H1 (cell line): Measurements from ENCODE around the gene TDRD6. TPM values are rescaled to one million over a fixed set of nuclear protein-coding genes. Genes with fewer than 3 reads are reported as not detected.

Source experiments
- CHD1 ChIP-seq: IDR thresholded peaks from 2 replicates; pipeline ENCODE4 v1.6.1; 2012; ENCODE audit warnings: low read depth, low read length, improper control_type of control experiment
- RAD21 ChIP-seq, 2 experiments: IDR thresholded peaks in 1 of 2; conservative IDR thresholded peaks in 1 of 2; 2 replicates each; pipeline ENCODE4 v1.6.1; 2011; ENCODE audit warnings: low read depth in 2 of 2, low read length in 2 of 2, improper control_type of control experiment in 1 of 2, inconsistent platforms in 1 of 2, mild to moderate bottlenecking in 1 of 2, moderate library complexity in 1 of 2
- polyA plus RNA-seq, 7 experiments: library from polyadenylated mRNA; depleted of rRNA in 3 of 7; stranded (reverse) in 5 of 7; unstranded in 2 of 7; fragments of >200 nt in 5 of 7; fragments of 200-250 nt in 2 of 7; gene quantifications; 1 replicate in 5 of 7; 2 replicates in 1 of 7; 4 replicates in 1 of 7; pipeline versions ENCODE4 v1.2.1 to v1.2.3, GENCODE V29; 2011 to 2013; ENCODE audit warnings: missing spikeins in 2 of 7, mixed read lengths in 2 of 7
- total RNA-seq: library from RNA; stranded (reverse); fragmentation: NEBNext Ultra II Directional; extraction: Animal tissue kit (Norgen Biotek cat#: 25700); gene quantifications from 2 replicates; pipeline ENCODE4 v1.2.1, GENCODE V29; 2021
- TF ChIP-seq, protein P1 (sequence below): fragments of 300-600 bp; sonication (generic); IDR thresholded peaks from 2 replicates; pipeline ENCODE4 v1.7.1; 2012; ENCODE audit warnings: low read length, moderate library complexity, mild to moderate bottlenecking, inconsistent platforms; ENCODE audit not compliant: insufficient replicate concordance

TDRD6 gene
- total and polyA plus RNA-seq, 2 of the 8 experiments (the other 6 are each of a cell fraction or from before 2014, with no cell fraction given) = 0.06 to 0.19 TPM

DNA sequence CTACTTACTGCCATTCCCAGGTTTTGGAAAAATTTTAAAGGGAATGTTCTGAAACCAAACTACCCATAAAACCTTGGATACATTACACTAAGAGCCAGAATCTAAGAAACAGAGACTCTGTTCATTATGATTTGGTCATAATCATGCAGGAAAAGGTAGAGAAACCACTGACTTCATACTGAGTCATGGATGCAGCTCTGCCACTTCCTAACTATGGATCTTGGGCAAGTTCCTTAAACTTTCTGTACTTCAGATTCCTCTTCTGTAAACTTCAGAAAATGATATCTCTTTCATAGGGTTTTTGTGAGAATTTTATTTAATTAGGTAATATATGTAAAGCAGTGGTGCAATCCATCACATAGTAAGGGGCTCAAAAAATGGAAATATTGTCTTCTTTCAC lies 27.5 kb downstream of the TDRD6 start (continued):
- TF ChIP-seq RAD21 (IDR thresholded peaks at IDR 0.05 in 1 of 2, conservative IDR thresholded peaks at IDR 0.05 in 1 of 2; ENCODE audit: low read depth in 2 of 2, low read length in 2 of 2) = no peak
- TF ChIP-seq CHD1 = no peak
- TF ChIP-seq, protein P1, sequence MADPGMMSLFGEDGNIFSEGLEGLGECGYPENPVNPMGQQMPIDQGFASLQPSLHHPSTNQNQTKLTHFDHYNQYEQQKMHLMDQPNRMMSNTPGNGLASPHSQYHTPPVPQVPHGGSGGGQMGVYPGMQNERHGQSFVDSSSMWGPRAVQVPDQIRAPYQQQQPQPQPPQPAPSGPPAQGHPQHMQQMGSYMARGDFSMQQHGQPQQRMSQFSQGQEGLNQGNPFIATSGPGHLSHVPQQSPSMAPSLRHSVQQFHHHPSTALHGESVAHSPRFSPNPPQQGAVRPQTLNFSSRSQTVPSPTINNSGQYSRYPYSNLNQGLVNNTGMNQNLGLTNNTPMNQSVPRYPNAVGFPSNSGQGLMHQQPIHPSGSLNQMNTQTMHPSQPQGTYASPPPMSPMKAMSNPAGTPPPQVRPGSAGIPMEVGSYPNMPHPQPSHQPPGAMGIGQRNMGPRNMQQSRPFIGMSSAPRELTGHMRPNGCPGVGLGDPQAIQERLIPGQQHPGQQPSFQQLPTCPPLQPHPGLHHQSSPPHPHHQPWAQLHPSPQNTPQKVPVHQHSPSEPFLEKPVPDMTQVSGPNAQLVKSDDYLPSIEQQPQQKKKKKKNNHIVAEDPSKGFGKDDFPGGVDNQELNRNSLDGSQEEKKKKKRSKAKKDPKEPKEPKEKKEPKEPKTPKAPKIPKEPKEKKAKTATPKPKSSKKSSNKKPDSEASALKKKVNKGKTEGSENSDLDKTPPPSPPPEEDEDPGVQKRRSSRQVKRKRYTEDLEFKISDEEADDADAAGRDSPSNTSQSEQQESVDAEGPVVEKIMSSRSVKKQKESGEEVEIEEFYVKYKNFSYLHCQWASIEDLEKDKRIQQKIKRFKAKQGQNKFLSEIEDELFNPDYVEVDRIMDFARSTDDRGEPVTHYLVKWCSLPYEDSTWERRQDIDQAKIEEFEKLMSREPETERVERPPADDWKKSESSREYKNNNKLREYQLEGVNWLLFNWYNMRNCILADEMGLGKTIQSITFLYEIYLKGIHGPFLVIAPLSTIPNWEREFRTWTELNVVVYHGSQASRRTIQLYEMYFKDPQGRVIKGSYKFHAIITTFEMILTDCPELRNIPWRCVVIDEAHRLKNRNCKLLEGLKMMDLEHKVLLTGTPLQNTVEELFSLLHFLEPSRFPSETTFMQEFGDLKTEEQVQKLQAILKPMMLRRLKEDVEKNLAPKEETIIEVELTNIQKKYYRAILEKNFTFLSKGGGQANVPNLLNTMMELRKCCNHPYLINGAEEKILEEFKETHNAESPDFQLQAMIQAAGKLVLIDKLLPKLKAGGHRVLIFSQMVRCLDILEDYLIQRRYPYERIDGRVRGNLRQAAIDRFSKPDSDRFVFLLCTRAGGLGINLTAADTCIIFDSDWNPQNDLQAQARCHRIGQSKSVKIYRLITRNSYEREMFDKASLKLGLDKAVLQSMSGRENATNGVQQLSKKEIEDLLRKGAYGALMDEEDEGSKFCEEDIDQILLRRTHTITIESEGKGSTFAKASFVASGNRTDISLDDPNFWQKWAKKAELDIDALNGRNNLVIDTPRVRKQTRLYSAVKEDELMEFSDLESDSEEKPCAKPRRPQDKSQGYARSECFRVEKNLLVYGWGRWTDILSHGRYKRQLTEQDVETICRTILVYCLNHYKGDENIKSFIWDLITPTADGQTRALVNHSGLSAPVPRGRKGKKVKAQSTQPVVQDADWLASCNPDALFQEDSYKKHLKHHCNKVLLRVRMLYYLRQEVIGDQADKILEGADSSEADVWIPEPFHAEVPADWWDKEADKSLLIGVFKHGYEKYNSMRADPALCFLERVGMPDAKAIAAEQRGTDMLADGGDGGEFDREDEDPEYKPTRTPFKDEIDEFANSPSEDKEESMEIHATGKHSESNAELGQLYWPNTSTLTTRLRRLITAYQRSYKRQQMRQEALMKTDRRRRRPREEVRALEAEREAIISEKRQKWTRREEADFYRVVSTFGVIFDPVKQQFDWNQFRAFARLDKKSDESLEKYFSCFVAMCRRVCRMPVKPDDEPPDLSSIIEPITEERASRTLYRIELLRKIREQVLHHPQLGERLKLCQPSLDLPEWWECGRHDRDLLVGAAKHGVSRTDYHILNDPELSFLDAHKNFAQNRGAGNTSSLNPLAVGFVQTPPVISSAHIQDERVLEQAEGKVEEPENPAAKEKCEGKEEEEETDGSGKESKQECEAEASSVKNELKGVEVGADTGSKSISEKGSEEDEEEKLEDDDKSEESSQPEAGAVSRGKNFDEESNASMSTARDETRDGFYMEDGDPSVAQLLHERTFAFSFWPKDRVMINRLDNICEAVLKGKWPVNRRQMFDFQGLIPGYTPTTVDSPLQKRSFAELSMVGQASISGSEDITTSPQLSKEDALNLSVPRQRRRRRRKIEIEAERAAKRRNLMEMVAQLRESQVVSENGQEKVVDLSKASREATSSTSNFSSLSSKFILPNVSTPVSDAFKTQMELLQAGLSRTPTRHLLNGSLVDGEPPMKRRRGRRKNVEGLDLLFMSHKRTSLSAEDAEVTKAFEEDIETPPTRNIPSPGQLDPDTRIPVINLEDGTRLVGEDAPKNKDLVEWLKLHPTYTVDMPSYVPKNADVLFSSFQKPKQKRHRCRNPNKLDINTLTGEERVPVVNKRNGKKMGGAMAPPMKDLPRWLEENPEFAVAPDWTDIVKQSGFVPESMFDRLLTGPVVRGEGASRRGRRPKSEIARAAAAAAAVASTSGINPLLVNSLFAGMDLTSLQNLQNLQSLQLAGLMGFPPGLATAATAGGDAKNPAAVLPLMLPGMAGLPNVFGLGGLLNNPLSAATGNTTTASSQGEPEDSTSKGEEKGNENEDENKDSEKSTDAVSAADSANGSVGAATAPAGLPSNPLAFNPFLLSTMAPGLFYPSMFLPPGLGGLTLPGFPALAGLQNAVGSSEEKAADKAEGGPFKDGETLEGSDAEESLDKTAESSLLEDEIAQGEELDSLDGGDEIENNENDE = no peak
